Measurements from ENCODE around the gene HELZ2. TPM values are rescaled to one million over a fixed set of nuclear protein-coding genes. Genes with fewer than 3 reads are reported as not detected.

The HELZ2 gene
- total and polyA plus RNA-seq, 10 of the 15 experiments (the other 5 are each of a cell fraction or from before 2014, with no cell fraction given): 0.05 to 33.3 (median 6.2) TPM

DNA sequence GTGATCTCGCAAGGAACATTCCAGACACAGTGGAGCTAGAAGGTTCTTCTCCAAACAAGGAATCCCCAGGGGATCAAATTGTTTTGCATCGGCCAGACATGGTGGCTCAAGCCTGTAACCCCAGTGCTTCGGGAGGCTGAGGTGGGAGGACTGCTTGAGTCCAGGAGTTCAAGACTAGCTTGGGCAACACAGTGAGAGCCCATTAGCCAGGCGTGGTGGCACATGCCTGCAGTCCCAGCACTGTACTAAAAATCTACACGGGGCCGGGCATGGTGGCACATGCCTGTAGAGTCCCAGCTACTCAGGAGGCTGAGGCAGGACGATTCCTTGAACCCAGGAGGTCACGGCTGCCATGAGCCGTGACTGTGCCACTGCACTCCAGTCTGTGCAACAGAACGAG is 37.6 kb upstream of the HELZ2 start:
- H3K27me3 ChIP-seq (replicated peaks in 1 of 2; ENCODE audit: control insufficient read depth in 2 of 2, insufficient read depth in 2 of 2, low read length in 1 of 2): no peaks in the 10 kb centered on the region
- ATAC-seq: no peak
- intact Hi-C loops (cut with micrococcal nuclease; ENCODE audit: unreplicated experiment) (no loop called here), in situ Hi-C loops (cut with MboI) (no loop called here)
- ChIA-PET CTCF (no interaction called here), POLR2A (no interaction called here), RAD21 (ENCODE audit: unreplicated experiment) (no interaction called here), SMC1A (ENCODE audit: uncharacterized antibody, unreplicated experiment) (interaction anchor here (0.6 kb wide), 1 partner anchor 10 kb away, joined by 3 read pairs; no protein-coding TSS in a partner anchor)
- DNase-seq (ENCODE audit: low read depth, low spot score): no peak
- no peaks in the 10 kb centered on the region for H3K9me3 ChIP-seq (replicated peaks; ENCODE audit: control insufficient read depth, insufficient read depth, low read length)
- H3K9ac ChIP-seq (ENCODE audit: control insufficient read depth, insufficient read depth, low read length): no peak overlapping the region
- H3K4me1 ChIP-seq (ENCODE audit: control insufficient read depth, insufficient read depth, low read length): no peaks in the 10 kb centered on the region
- no peaks in the 10 kb centered on the region for H4K20me1 ChIP-seq (ENCODE audit: control insufficient read depth, insufficient read depth)
- H2AFZ ChIP-seq (ENCODE audit: control insufficient read depth, low read depth, low read length): no peak overlapping the region
- no peak overlapping the region for H3K4me3 ChIP-seq
- H3K27ac ChIP-seq (ENCODE audit: control insufficient read depth, insufficient read depth): no peak overlapping the region
- FAIRE-seq: no peak
- WGBS (ENCODE audit: insufficient coverage, insufficient replicate concordance, low lambda C conversion rate, missing lambda C conversion rate): 89% methylated on average over 10 of the region's 10 CpGs
- no peak overlapping the region for H3K4me2 ChIP-seq (ENCODE audit: control insufficient read depth, insufficient read depth)
- H3K36me3 ChIP-seq (ENCODE audit: control insufficient read depth in 2 of 2, insufficient read depth in 2 of 2, low read length in 1 of 2): peaks cover 2 to 3% of the 10 kb centered on the region in 2 experiments; a peak in 2 of 4 replicates
- no TSS peak for BruUV-seq (replicated peaks)
- H3K79me2 ChIP-seq (ENCODE audit: control insufficient read depth, insufficient read depth, low read length): peaks cover 1% of the 10 kb centered on the region
- TF ChIP-seq ETV6 (conservative IDR thresholded peaks at IDR 0.05 in 1 of 2, IDR thresholded peaks at IDR 0.05 in 1 of 2; ENCODE audit: borderline replicate concordance in 1 of 2, low read depth in 1 of 2) (no peak), POU2F2 (IDR thresholded peaks at IDR 0.05; ENCODE audit: borderline replicate concordance, low read depth, low read length) (no peak), WRNIP1 (IDR thresholded peaks at IDR 0.05; ENCODE audit: borderline replicate concordance, low read depth, low read length) (no peak), FOS (IDR thresholded peaks at IDR 0.05; ENCODE audit: borderline replicate concordance, extremely low read depth, insufficient read length) (no peak), ESRRA (IDR thresholded peaks at IDR 0.05; ENCODE audit: low read length) (no peak), IKZF1 (conservative IDR thresholded peaks at IDR 0.05) (no peak), FOXM1 (IDR thresholded peaks at IDR 0.05; ENCODE audit: low read depth, low read length) (no peak), ZNF384 (IDR thresholded peaks at IDR 0.05; ENCODE audit: borderline replicate concordance, low read depth, low read length) (no peak), ZNF24 (IDR thresholded peaks at IDR 0.05) (no peak), MXI1 (IDR thresholded peaks at IDR 0.05; ENCODE audit: low read depth, low read length) (no peak), BACH1 (IDR thresholded peaks at IDR 0.05; ENCODE audit: borderline replicate concordance) (no peak)
- TF ChIP-seq, protein P1, sequence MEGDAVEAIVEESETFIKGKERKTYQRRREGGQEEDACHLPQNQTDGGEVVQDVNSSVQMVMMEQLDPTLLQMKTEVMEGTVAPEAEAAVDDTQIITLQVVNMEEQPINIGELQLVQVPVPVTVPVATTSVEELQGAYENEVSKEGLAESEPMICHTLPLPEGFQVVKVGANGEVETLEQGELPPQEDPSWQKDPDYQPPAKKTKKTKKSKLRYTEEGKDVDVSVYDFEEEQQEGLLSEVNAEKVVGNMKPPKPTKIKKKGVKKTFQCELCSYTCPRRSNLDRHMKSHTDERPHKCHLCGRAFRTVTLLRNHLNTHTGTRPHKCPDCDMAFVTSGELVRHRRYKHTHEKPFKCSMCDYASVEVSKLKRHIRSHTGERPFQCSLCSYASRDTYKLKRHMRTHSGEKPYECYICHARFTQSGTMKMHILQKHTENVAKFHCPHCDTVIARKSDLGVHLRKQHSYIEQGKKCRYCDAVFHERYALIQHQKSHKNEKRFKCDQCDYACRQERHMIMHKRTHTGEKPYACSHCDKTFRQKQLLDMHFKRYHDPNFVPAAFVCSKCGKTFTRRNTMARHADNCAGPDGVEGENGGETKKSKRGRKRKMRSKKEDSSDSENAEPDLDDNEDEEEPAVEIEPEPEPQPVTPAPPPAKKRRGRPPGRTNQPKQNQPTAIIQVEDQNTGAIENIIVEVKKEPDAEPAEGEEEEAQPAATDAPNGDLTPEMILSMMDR (IDR thresholded peaks at IDR 0.05 in 2 of 3, conservative IDR thresholded peaks at IDR 0.05 in 1 of 3; ENCODE audit: control insufficient read depth in 2 of 3, extremely low read depth in 1 of 3, insufficient read depth in 1 of 3, low read depth in 3 of 3, low read length in 3 of 3): no peak
- TF ChIP-seq, protein P2, sequence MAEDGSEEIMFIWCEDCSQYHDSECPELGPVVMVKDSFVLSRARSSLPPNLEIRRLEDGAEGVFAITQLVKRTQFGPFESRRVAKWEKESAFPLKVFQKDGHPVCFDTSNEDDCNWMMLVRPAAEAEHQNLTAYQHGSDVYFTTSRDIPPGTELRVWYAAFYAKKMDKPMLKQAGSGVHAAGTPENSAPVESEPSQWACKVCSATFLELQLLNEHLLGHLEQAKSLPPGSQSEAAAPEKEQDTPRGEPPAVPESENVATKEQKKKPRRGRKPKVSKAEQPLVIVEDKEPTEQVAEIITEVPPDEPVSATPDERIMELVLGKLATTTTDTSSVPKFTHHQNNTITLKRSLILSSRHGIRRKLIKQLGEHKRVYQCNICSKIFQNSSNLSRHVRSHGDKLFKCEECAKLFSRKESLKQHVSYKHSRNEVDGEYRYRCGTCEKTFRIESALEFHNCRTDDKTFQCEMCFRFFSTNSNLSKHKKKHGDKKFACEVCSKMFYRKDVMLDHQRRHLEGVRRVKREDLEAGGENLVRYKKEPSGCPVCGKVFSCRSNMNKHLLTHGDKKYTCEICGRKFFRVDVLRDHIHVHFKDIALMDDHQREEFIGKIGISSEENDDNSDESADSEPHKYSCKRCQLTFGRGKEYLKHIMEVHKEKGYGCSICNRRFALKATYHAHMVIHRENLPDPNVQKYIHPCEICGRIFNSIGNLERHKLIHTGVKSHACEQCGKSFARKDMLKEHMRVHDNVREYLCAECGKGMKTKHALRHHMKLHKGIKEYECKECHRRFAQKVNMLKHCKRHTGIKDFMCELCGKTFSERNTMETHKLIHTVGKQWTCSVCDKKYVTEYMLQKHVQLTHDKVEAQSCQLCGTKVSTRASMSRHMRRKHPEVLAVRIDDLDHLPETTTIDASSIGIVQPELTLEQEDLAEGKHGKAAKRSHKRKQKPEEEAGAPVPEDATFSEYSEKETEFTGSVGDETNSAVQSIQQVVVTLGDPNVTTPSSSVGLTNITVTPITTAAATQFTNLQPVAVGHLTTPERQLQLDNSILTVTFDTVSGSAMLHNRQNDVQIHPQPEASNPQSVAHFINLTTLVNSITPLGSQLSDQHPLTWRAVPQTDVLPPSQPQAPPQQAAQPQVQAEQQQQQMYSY (CRISPR knock-in tag; IDR thresholded peaks at IDR 0.05): no peak
- TF ChIP-seq, protein P3, sequence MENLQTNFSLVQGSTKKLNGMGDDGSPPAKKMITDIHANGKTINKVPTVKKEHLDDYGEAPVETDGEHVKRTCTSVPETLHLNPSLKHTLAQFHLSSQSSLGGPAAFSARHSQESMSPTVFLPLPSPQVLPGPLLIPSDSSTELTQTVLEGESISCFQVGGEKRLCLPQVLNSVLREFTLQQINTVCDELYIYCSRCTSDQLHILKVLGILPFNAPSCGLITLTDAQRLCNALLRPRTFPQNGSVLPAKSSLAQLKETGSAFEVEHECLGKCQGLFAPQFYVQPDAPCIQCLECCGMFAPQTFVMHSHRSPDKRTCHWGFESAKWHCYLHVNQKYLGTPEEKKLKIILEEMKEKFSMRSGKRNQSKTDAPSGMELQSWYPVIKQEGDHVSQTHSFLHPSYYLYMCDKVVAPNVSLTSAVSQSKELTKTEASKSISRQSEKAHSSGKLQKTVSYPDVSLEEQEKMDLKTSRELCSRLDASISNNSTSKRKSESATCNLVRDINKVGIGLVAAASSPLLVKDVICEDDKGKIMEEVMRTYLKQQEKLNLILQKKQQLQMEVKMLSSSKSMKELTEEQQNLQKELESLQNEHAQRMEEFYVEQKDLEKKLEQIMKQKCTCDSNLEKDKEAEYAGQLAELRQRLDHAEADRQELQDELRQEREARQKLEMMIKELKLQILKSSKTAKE (IDR thresholded peaks at IDR 0.05; ENCODE audit: low read depth, poor library complexity, severe bottlenecking): no peak

Data from GM12878 (cell line).